NCI-H1694 (cell line): ENCODE measurements around the gene LRG1.

Source experiments
- DNase-seq: peaks from one replicate; lab custom pipeline; 2025; lab: John Stamatoyannopoulos, UW

LRG1 gene

GRCh38 chr19:4495471-4495870 is 44.4 kb downstream of the LRG1 start:
- DNase-seq, result no peak

GRCh38 chr19:4494691-4495064 is 45.2 kb downstream of the LRG1 start:
- no peak for DNase-seq

- no peak for DNase-seq
These were observed 45.7 kb downstream of the LRG1 start for GRCh38 chr19:4493929-4494690.

- no peak for DNase-seq
These were observed 46.5 kb downstream of the LRG1 start for GRCh38 chr19:4493104-4493928.

GRCh38 chr19:4492337-4493103 is 47.3 kb downstream of the LRG1 start:
- no peak for DNase-seq

- DNase-seq, result no peak
These were observed 48.4 kb downstream of the LRG1 start for GRCh38 chr19:4491446-4491845.

GRCh38 chr19:4488496-4488895 is 51.3 kb downstream of the LRG1 start:
- no peak for DNase-seq

GRCh38 chr19:4487572-4487971 is 52.3 kb downstream of the LRG1 start:
- DNase-seq, result no peak
